HEK293 (cell line): ENCODE results near the gene PARVA.

Experiments used
- ATF2 ChIP-seq: fragments of 450-650 bp; formaldehyde crosslinking; IDR thresholded peaks from 2 replicates; pipeline ENCODE4 v1.5.1; 2016; ENCODE audit warnings: missing biosample characterization, missing genetic modification characterization, low read depth
- HOXD13 ChIP-seq: sonication (generic); formaldehyde crosslinking; IDR thresholded peaks from 2 replicates; pipeline ENCODE4 v1.8.0; 2022; ENCODE audit warnings: missing genetic modification reagents, borderline replicate concordance
- PBX3 ChIP-seq: sonication (generic); formaldehyde crosslinking; IDR thresholded peaks from 2 replicates; pipeline ENCODE4 v1.8.1; 2022; ENCODE audit warnings: mild to moderate bottlenecking, moderate library complexity, missing genetic modification reagents
- REPIN1 ChIP-seq: fragments of 450-650 bp; formaldehyde crosslinking; IDR thresholded peaks from 2 replicates; pipeline ENCODE4 v1.5.1; 2017; ENCODE audit warnings: missing biosample characterization, missing genetic modification characterization, low read depth
- REST ChIP-seq: fragments of 450-650 bp; formaldehyde crosslinking; IDR thresholded peaks from 2 replicates; pipeline ENCODE4 v1.5.1; 2016; ENCODE audit warnings: missing biosample characterization, missing genetic modification characterization
- YY1 ChIP-seq: fragments of 450-650 bp; formaldehyde crosslinking; IDR thresholded peaks from 2 replicates; pipeline ENCODE4 v1.5.1; 2018; ENCODE audit warnings: missing biosample characterization, missing genetic modification characterization
- ZNF600 ChIP-seq: fragments of 450-650 bp; formaldehyde crosslinking; IDR thresholded peaks from 2 replicates; pipeline ENCODE4 v1.5.1; 2016; ENCODE audit warnings: missing biosample characterization, missing genetic modification characterization
- ZNF704 ChIP-seq: fragments of 450-650 bp; formaldehyde crosslinking; IDR thresholded peaks from 2 replicates; pipeline ENCODE4 v1.5.1; 2016; ENCODE audit warnings: missing biosample characterization, missing genetic modification characterization
- ZSCAN5A ChIP-seq: fragments of 450-650 bp; formaldehyde crosslinking; IDR thresholded peaks from 2 replicates; pipeline ENCODE4 v1.5.1; 2016; ENCODE audit warnings: missing biosample characterization, missing genetic modification characterization
- TF ChIP-seq, protein P1 (sequence below): fragments of 450-650 bp; formaldehyde crosslinking; IDR thresholded peaks from 2 replicates; pipeline ENCODE4 v1.5.1; 2016; ENCODE audit warnings: missing biosample characterization, missing genetic modification characterization
- TF ChIP-seq, protein P2 (sequence below): fragments of 450-650 bp; formaldehyde crosslinking; IDR thresholded peaks from 2 replicates; pipeline ENCODE4 v1.5.1; 2016; ENCODE audit warnings: missing biosample characterization, missing genetic modification characterization

DNA sequence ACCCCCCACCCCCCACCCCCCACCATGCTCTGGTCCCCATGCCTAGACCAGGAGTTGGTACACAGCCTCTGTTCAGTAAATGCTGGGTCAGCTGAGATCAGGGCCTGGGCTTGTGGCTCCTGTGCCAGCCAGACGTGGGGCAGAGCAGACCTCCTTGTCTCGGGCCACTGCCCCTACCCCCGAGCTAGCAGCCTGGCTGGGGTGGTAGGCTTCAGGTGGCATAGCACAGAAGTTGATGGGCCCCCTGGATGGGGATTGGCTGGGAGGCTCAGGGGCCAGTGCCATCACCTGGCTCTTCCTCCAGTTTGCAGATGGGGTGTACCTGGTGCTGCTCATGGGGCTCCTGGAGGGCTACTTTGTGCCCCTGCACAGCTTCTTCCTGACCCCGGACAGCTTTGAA is 139.9 kb downstream of the PARVA start:
- TF ChIP-seq YY1 (no peak), ZNF704 (tag by site-specific recombination) (no peak), PBX3 (CRISPR knock-in tag) (no peak), REST (no peak), ZNF600 (tag by site-specific recombination) (no peak), REPIN1 (tag by site-specific recombination) (no peak), ATF2 (tag by site-specific recombination) (no peak), ZSCAN5A (no peak), HOXD13 (no peak)
- TF ChIP-seq, protein P1, sequence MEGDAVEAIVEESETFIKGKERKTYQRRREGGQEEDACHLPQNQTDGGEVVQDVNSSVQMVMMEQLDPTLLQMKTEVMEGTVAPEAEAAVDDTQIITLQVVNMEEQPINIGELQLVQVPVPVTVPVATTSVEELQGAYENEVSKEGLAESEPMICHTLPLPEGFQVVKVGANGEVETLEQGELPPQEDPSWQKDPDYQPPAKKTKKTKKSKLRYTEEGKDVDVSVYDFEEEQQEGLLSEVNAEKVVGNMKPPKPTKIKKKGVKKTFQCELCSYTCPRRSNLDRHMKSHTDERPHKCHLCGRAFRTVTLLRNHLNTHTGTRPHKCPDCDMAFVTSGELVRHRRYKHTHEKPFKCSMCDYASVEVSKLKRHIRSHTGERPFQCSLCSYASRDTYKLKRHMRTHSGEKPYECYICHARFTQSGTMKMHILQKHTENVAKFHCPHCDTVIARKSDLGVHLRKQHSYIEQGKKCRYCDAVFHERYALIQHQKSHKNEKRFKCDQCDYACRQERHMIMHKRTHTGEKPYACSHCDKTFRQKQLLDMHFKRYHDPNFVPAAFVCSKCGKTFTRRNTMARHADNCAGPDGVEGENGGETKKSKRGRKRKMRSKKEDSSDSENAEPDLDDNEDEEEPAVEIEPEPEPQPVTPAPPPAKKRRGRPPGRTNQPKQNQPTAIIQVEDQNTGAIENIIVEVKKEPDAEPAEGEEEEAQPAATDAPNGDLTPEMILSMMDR (tag by site-specific recombination): no peak
- TF ChIP-seq, protein P2, sequence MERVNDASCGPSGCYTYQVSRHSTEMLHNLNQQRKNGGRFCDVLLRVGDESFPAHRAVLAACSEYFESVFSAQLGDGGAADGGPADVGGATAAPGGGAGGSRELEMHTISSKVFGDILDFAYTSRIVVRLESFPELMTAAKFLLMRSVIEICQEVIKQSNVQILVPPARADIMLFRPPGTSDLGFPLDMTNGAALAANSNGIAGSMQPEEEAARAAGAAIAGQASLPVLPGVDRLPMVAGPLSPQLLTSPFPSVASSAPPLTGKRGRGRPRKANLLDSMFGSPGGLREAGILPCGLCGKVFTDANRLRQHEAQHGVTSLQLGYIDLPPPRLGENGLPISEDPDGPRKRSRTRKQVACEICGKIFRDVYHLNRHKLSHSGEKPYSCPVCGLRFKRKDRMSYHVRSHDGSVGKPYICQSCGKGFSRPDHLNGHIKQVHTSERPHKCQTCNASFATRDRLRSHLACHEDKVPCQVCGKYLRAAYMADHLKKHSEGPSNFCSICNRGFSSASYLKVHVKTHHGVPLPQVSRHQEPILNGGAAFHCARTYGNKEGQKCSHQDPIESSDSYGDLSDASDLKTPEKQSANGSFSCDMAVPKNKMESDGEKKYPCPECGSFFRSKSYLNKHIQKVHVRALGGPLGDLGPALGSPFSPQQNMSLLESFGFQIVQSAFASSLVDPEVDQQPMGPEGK (tag by site-specific recombination): no peak
